Eye (tissue), 1 donor: ENCODE measurements around the gene ANP32E.

Experiments used
- DNase-seq: peaks from one replicate; pipeline ENCODE4 v3.0.0-alpha.2; 2015

ANP32E gene

DNA sequence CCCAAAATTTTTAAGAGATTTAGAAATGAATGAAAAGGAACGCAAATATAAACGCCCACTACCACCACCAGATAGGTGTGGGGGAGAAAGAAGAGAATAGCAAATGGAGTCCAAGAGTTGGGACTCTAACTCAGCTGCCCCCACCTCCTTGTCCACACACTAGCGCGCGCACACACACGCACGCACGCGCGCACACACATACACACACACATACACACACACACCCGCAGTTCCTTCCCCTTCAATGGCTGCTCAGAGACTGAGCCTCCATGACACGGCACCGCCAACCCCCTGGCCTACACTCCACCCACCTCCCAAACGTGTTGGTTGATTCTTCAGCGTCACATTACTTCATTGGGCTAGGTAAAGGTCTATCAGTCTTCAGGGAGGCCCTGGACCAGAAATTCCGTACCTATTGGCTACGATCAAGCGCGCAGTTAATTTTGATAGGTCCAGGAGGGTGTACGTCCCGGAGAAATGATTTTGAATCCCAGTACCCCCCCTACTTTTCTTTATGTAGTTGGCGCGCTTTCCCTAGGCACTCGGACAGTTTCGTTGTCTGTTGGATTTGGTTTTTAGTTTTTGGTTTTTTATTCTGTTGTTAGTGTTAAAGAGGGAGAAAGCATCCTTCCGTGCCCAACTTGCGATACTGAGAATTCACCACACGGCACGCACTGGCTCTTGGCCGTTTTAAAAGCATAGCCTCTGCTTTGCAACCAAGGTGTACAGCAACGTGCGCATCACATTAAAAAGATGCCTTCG lies at the start of gene ANP32E:
Gene ANP32E (minus strand): TSS at position 261 of the 762 bp plus-strand sequence. CDS start 326 bp downstream, outside the sequence.
- DNase-seq, result peak; percentile 99

DNA sequence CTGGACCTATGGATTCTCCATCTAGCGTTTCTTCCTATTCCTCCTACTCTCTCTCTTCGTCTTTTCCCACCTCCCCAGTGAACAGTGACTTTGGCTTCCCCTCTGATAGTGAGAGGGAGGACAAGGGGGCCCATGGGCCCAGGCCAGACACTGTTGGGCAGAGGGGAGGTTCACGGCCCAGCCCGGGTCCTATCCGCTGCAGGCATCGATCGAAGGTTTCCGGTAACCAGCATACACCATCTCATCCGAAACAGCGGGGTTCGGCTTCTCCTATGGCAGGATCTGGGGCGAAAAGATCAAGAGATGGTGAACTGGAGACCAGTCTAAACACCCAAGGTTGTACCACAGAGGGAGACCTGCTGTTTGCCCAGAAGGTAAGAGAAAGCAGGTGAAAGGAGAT lies 47.3 kb upstream of the ANP32E start:
- no peak for DNase-seq

DNA sequence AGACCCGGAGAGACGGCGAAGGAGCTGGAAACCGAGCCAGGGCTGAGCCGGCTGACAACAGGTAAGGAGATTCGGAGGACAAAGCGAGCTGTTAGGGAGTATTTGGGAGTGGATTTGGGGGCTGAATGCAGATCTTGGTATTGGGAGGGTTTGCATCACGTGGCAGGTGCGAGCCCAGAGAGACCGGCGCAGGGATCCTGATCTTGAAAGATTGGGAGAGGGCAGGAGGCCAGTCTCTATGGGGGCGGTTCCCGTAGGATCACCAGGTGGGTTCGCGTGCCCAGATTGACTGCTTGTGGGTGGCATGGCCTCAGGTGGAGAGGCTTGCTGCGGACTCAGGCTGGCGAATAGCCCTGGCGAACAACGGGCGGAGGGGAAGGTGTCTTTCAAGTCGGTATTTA lies 46.6 kb upstream of the ANP32E start:
- no peak for DNase-seq

DNA sequence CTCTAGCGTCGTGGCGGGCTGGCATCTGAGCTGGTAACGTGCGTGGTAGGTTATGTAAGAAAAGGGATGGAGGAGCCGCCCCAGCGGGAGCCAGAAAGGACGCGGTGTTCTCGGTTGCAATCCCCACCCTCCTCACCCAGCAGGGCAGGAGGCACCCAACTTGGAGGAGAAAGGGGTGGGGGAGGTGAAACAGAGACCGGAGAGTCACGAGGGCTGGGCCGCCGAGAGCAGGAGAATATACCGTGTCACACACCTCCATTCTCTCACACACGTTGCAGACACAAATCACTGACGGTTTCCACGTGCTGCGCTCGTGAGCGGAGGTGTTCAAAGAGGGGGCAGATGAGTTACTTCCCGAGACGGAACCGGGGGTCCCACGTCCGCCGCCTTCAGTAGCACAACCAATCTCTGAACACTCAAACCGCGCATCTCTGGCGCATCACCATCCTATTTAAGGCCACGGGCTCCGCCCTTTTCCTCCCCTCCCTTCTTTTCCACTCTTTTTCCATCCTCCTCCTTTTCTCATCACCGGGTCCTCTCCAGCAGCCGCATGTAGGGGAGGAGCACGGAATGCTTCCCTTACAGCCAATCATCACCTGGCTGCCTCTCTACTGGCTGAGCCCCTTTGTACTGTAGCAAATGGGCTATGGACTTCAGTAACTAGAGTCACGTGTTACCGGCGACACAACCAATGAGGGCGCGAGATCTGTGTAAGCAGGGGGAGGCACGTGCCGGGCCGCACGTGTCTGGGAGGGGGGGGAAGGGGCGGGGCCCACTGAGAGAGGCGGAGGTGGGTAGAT lies 46.0 kb upstream of the ANP32E start, which contains the start of gene CIART:
Gene CIART (plus strand): TSS at position 797 of the 800 bp plus-strand sequence. CDS start 714 bp downstream, outside the sequence.
- DNase-seq, result peak; percentile 98

DNA sequence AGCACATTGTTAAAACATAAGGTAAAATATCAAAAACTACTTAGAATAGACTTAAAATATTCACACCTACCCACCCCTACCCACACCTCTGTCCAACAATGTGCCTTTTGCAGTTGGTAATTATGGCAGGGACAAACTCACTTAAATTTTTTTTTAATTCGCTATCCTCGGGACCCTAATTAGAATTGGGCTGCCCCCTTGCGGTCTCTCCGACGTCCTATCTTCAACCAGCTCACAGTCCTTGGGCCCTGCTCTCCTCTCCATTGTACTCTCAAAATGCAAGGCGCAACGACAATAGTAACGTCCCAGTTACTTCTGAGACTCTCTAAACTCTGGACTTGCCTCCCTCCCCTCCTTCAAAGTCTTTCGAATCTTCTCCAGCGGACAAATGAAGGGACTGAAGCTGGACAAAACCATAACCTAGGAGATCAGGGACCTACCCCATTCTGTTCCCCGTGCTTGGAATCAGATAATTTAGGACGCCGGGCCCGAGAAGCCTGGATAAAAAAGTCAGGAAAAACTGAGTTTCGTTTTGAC lies 45.4 kb upstream of the ANP32E start:
- peak; percentile 91 for DNase-seq

GRCh38 chr1:150280138-150280707 lies 44.3 kb upstream of the ANP32E start:
- DNase-seq, result no peak

GRCh38 chr1:150273311-150273710 lies 37.4 kb upstream of the ANP32E start:
- DNase-seq, result no peak

GRCh38 chr1:150271291-150271959 lies 35.5 kb upstream of the ANP32E start:
- no peak for DNase-seq

DNA sequence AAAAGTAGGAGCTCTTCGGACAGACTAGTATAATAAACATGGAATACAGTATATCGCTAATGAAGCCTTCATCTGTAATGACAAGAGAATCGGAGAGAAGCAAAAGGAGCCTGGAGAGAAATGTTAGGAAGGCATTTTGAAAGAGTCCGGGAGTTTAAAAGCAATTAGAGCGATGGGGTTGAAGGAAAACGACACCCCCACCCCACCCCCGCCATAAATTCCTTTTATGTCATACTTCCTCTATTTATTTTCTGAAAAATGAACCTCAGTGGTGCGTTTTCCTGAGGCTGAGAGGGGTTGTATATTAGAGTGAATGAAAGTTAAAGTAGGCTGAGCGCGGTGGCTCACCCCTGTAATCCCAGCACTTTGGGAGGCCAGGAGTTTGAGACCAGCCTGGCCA lies 33.5 kb upstream of the ANP32E start:
- DNase-seq, result no peak

DNA sequence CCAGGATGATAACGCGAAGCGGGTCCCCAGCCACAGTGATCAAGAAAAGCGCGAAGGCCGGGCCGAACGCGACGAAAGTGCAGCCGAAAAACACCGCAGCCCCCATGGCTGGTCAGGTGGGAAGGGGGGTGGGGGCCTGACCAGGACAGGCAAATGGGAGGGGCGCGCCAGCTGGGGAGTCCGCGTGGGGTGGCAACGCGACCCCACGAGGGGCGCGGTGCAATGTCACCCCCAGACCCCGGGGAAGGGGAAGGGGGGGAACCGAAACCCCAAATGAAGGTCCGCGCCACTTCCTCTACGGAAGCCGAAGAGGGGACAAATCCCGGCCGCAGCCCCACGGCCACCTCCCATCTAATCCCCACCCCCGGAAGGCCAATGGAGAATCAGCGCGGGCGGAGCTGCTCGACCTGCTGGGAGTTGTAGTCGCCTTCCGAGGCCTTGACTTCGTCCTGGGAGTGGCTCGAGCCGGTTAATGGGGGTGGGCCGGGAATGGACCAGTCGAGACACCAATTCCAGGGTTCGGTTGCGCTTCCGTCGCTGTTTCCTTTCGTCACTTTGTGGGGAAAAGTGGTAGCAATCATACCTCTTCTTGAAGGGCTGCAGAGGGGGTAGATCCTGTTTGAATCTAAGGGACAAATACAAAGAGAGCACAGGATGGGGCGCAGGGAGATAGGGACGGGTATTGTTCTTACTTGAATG lies 32.9 kb upstream of the ANP32E start, which contains the start of gene APH1A:
Gene APH1A (minus strand): TSS at position 312 of the 699 bp plus-strand sequence. CDS start 206 bp downstream, at position 106.
- peak; percentile 98 for DNase-seq

GRCh38 chr1:150268340-150268704 lies 32.4 kb upstream of the ANP32E start:
- DNase-seq, result no peak

DNA sequence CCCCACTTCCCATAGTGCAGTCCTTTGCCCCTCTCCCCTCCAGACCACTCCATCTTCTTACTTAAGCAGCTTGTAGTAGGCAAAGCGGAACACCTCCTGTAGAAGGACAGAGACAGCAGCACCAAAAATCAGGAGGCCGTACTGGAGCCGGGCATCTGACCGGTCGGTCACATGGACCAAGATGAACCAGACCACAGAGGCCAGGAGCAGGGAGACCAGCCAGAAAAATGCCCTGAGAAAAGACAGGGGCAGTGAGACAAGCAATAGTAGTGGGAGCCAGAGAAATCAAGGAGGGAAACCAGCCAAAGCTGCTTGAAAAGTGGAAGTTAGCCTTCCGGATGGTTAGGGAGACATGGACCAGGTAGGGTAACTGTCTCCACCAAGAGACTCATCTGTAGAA lies 32.0 kb upstream of the ANP32E start:
- DNase-seq, result no peak

DNA sequence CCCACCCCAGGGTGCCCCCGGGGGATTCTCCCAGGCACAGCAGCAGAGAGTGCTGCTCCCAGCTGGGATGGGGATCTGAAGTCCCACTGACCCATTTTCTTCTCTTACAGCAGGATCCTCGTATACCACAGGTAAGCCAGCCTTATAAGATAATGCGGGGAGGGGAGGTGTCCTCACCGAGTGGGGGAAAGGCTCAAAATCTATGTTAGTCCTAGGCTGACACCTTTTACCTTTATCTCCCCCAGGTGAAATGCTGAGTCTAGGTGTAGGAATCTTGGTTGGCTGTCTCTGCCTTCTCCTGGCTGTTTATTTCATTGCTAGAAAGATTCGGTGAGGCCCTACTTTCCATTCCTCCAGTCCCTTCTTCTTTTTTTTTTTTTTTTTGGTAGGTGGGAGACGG lies 27.6 kb upstream of the ANP32E start:
- no peak for DNase-seq

- DNase-seq, result no peak
These were observed 26.7 kb upstream of the ANP32E start for GRCh38 chr1:150262388-150263320.

DNA sequence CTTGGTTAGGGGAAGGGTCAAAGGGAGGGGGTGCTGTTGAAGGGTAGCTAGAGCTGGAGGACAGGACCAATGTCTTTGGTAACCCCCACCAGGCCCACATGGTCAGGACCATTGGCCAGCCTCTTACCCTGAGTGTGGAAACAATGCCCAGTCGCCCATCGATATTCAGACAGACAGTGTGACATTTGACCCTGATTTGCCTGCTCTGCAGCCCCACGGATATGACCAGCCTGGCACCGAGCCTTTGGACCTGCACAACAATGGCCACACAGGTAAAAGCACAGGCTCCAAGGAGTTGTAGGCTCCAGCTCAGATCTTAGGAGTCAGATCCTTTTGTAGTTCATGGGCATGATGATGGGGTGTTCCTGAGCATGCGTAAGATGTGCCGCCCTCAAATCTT lies 25.5 kb upstream of the ANP32E start:
- no peak for DNase-seq

DNA sequence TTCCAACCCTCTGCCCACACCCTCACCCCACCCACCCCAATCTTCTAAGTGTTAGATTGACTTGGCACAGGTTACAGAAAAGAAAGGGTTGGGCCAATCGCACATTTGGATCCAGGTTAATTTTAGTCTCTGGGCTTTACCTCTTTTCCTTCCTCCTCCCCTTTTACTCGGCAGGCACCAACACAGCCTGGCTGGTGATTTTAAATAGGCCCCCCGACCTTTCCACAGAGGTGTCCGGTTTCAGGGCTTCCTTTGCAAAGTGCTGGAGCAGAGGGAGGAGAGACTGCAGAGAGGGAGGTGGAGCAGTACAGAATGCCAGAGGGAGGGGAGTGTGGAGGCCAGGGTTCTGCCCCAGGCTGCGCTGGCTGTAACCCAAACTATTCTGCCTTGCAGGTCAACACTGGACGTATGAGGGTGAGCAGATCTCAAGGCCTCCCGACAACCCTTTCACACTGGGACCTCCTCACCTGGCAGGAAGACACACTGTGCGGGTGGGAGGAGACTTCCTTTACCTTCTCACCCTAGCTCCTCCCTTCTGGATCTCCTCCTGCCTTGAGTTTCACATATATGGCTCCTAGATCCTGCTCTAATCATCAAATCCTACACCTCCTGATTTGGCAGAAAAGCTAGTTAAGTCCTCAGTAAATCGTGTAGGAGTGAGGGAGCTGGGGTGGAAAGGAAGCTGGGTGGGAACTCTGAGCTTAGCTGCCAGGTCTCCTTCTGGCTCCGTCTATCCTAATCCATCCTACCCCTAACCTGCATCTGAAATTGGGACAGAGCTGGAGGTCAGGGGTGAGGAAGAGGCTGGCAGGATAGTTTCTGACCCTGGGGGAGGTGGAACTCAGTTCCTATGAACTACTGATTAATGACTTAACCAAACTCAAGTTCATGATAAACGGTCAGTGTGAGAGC lies 24.1 kb upstream of the ANP32E start:
- peak; percentile 81 for DNase-seq

GRCh38 chr1:150259217-150259616 lies 23.3 kb upstream of the ANP32E start:
- peak; percentile 60 for DNase-seq

DNA sequence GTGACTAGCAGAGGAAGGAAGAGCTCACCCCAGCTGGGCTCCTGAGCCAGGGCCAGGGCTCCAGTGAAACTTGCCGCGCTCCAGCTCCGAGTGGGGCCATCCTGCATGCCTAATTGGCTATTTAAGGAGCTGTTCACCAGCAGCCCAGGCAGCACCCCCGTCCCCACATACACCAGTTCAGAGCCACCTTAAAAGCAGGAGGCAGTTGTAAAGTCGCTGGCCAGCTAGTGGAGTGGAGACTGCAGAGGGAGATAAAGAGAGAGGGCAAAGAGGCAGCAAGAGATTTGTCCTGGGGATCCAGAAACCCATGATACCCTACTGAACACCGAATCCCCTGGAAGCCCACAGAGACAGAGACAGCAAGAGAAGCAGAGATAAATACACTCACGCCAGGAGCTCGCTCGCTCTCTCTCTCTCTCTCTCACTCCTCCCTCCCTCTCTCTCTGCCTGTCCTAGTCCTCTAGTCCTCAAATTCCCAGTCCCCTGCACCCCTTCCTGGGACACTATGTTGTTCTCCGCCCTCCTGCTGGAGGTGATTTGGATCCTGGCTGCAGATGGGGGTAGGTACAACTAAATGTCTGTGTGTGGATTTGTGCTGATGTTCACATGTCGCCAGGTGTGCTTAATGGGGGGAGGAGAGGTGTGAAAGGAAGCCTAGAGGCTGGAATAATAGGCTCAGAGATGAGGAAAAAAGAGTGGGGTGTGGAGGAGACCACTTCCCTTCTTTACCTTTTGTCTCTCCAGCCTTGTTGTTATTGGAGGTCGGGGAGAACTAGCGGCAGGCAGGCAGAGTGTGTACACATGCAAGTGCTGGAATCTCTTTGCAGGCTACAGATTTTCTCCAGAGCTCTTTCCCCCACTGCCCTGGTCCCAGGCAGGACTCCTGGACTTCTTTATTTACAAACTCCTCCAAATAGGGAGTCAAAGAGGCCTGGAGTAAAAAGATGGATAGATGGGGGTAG lies 22.0 kb upstream of the ANP32E start, which contains the start of gene CA14:
Gene CA14 (plus strand): TSS at position 151 of the 962 bp plus-strand sequence. CDS start 355 bp downstream, at position 506.
- DNase-seq, result peak; percentile 78
